Panc1 (cell line): ENCODE measurements around the gene PPP4R2. TPM values are rescaled to one million over a fixed set of nuclear protein-coding genes. Genes with fewer than 3 reads are reported as not detected.

Source experiments
- ATAC-seq: fragments of 200-7000 bp; cut with Tn5 transposase; 2 replicates; pipeline ENCODE4 v1.9.1; 2020; ENCODE audit warnings: mild to moderate bottlenecking, moderate library complexity
- BruUV-seq: library from RNA; stranded (reverse); fragments of 400-500 nt; replicated peaks from 2 replicates; lab custom pipeline; 2021; lab: Mats Ljungman, UMichigan
- CTCF ChIA-PET: fragments of 300-600 bp; sonication (Branson Sonifier 250); formaldehyde crosslinking; loops from one replicate; lab custom pipeline; 2022; ENCODE audit warnings: antibody characterized with exemption; lab: Charles Lee
- POLR2A ChIA-PET: fragments of 300-600 bp; sonication (Branson Sonifier 250); formaldehyde crosslinking; loops from one replicate; lab custom pipeline; 2022; ENCODE audit warnings: antibody characterized with exemption; lab: Charles Lee
- DNase-seq: peaks from one replicate; pipeline ENCODE4 v3.0.0-alpha.2; 2010; ENCODE audit warnings: low read depth, low spot score
- H3K27ac ChIP-seq: 2 replicates; pipeline ENCODE4 v1.5.1; 2011; ENCODE audit warnings: mild to moderate bottlenecking, low read length, inconsistent platforms
- H3K27me3 ChIP-seq: fragments of 200-500 bp; sonication (Bioruptor generic); 2 replicates; pipeline ENCODE4 v1.6.0; 2014; ENCODE audit warnings: low read length, inconsistent platforms; ENCODE audit not compliant: control insufficient read depth, insufficient read depth
- H3K36me3 ChIP-seq: fragments of 200-500 bp; sonication (Bioruptor generic); 2 replicates; pipeline ENCODE4 v1.5.1; 2014; ENCODE audit warnings: inconsistent platforms, mild to moderate bottlenecking, low read length, moderate library complexity; ENCODE audit not compliant: control insufficient read depth, insufficient read depth
- H3K4me1 ChIP-seq: 2 replicates; pipeline ENCODE4 v1.5.1; 2011; ENCODE audit warnings: inconsistent platforms, mild to moderate bottlenecking, low read length, moderate library complexity; ENCODE audit not compliant: control insufficient read depth, insufficient read depth
- H3K4me3 ChIP-seq, 2 experiments: 2 replicates each; pipeline ENCODE4 v1.5.1; 2011 to 2012; ENCODE audit warnings: low read depth in 2 of 2, low read length in 2 of 2, mild to moderate bottlenecking in 2 of 2, inconsistent platforms in 1 of 2, moderate library complexity in 1 of 2
- H3K9me3 ChIP-seq: fragments of 200-500 bp; sonication (Bioruptor generic); 2 replicates; pipeline ENCODE4 v1.5.1; 2014; ENCODE audit warnings: low read depth, mild to moderate bottlenecking, inconsistent platforms, low read length, moderate library complexity; ENCODE audit not compliant: control insufficient read depth, insufficient read depth
- CTCF ChIP-seq: fragments of 450-650 bp; IDR thresholded peaks from 2 replicates; pipeline ENCODE4 v1.5.1; 2017; ENCODE audit warnings: mild to moderate bottlenecking
- POLR2AphosphoS5 ChIP-seq: IDR thresholded peaks from 2 replicates; pipeline ENCODE4 v1.6.1; 2012; ENCODE audit warnings: mild to moderate bottlenecking, low read depth, low read length, moderate library complexity
- REST ChIP-seq, 2 experiments: IDR thresholded peaks; 2 replicates each; pipeline ENCODE4 v1.6.1; 2011 to 2012; ENCODE audit warnings: low read depth in 2 of 2, control low read depth in 1 of 2, low read length in 1 of 2, mild to moderate bottlenecking in 1 of 2, moderate library complexity in 1 of 2; ENCODE audit not compliant: insufficient read depth in 1 of 2
- SIN3A ChIP-seq: IDR thresholded peaks from 2 replicates; pipeline ENCODE4 v1.6.1; 2012; ENCODE audit warnings: low read depth, mild to moderate bottlenecking, low read length, moderate library complexity, borderline replicate concordance; ENCODE audit not compliant: insufficient read depth
- TCF7L2 ChIP-seq: IDR thresholded peaks from 2 replicates; pipeline ENCODE4 v1.6.1; 2011; ENCODE audit warnings: mild to moderate bottlenecking, low read depth, low read length, inconsistent platforms
- in situ Hi-C: cut with HindIII; loops from 2 replicates; pipeline ENCODE4 v1.10.0; 2016; ENCODE audit warnings: low sequenced_read_pairs, low pct_unique_long_range_greater_than_20kb
- intact Hi-C: fragments of 100-400 bp; cut with micrococcal nuclease; formaldehyde crosslinking; loops from one replicate; pipeline ENCODE4 v1.10.0; 2022; ENCODE audit not compliant: unreplicated experiment
- total RNA-seq: library from RNA; stranded (reverse); gene quantifications from one replicate; pipeline ENCODE4 v1.2.1, GENCODE V29; 2021; ENCODE audit not compliant: unreplicated experiment

Gene PPP4R2
- total RNA-seq, 1 experiment from 2014 or later = 59.8 TPM

- TF ChIP-seq CTCF (no peak), POLR2AphosphoS5 (no peak), SIN3A (no peak), REST (IDR thresholded peaks at IDR 0.05; ENCODE audit: insufficient read depth in 1 of 2, low read depth in 2 of 2, low read length in 1 of 2) (no peak), TCF7L2 (no peak)
- in situ Hi-C loops = no loop called here
- intact Hi-C loops = no loop called here
- Histone ChIP-seq H3K27ac (no peak overlapping the region), H3K4me1 (no peaks in the 10 kb centered on the region), H3K36me3 (no peaks in the 10 kb centered on the region), H3K4me3 (no peak overlapping the region), H3K27me3 (no peaks in the 10 kb centered on the region), H3K9me3 (no peaks in the 10 kb centered on the region)
- ATAC-seq (no peak), DNase-seq (no peak)
- CTCF ChIA-PET = no interaction called here
- no TSS peak for BruUV-seq
- POLR2A ChIA-PET = no interaction called here
These were observed 23.4 kb upstream of the PPP4R2 start for GRCh38 chr3:72973031-72973723.

- Histone ChIP-seq H3K27me3 (no peaks in the 10 kb centered on the region), H3K36me3 (no peaks in the 10 kb centered on the region), H3K4me1 (no peaks in the 10 kb centered on the region), H3K4me3 (no peak overlapping the region), H3K9me3 (no peaks in the 10 kb centered on the region), H3K27ac (no peak overlapping the region)
- ATAC-seq (no peak), DNase-seq (no peak)
- intact Hi-C loops = no loop called here
- CTCF ChIA-PET = no interaction called here
- TF ChIP-seq REST (IDR thresholded peaks at IDR 0.05; ENCODE audit: insufficient read depth in 1 of 2, low read depth in 2 of 2, low read length in 1 of 2) (no peak), CTCF (no peak), SIN3A (no peak), TCF7L2 (no peak), POLR2AphosphoS5 (no peak)
- in situ Hi-C loops = no loop called here
- POLR2A ChIA-PET = no interaction called here
- BruUV-seq = no TSS peak
These were observed 22.8 kb upstream of the PPP4R2 start for GRCh38 chr3:72973786-72974185.
